HepG2 (cell line): ENCODE results near the gene ZKSCAN4. TPM values are rescaled to one million over a fixed set of nuclear protein-coding genes. Genes with fewer than 3 reads are reported as not detected.
A peak's percentile ranks its signal among the peaks of the same experiment; 100 is the strongest.

Experiments
- CAMTA2 ChIP-seq: sonication (generic); formaldehyde crosslinking; IDR thresholded peaks from 2 replicates; pipeline ENCODE4 v1.4.0; 2020; ENCODE audit warnings: mild to moderate bottlenecking, missing genetic modification reagents, borderline replicate concordance
- HOMEZ ChIP-seq: IDR thresholded peaks from 2 replicates; pipeline ENCODE4 v1.6.1; 2016; ENCODE audit warnings: low read depth
- MLX ChIP-seq: IDR thresholded peaks from 2 replicates; pipeline ENCODE4 v1.6.1; 2016
- NFAT5 ChIP-seq: sonication (generic); formaldehyde crosslinking; IDR thresholded peaks from 2 replicates; pipeline ENCODE4 v1.4.0; 2020; ENCODE audit warnings: missing genetic modification reagents
- NFE2L1 ChIP-seq: sonication (generic); formaldehyde crosslinking; IDR thresholded peaks from 2 replicates; pipeline ENCODE4 v1.4.0; 2020; ENCODE audit warnings: missing genetic modification reagents, mild to moderate bottlenecking, borderline replicate concordance
- RBFOX2 ChIP-seq: fragments of 200-400 bp; formaldehyde crosslinking; IDR thresholded peaks from 2 replicates; pipeline ENCODE4 v1.6.1; 2017; ENCODE audit warnings: low read depth, mild to moderate bottlenecking, low read length
- SP4 ChIP-seq: sonication (generic); formaldehyde crosslinking; IDR thresholded peaks from 2 replicates; pipeline ENCODE4 v1.8.1; 2023; ENCODE audit warnings: mild to moderate bottlenecking, missing genetic modification reagents
- USF2 ChIP-seq, 2 experiments: sonication (generic) in 1 of 2; formaldehyde crosslinking in 1 of 2; IDR thresholded peaks; 2 replicates each; pipeline versions ENCODE4 v1.5.1 to v1.6.1; 2011 to 2020; ENCODE audit warnings: borderline replicate concordance in 1 of 2, low read depth in 1 of 2, low read length in 1 of 2, mild to moderate bottlenecking in 1 of 2, missing genetic modification reagents in 1 of 2, moderate library complexity in 1 of 2
- ZBTB8A ChIP-seq: sonication (generic); formaldehyde crosslinking; IDR thresholded peaks from 2 replicates; pipeline ENCODE4 v1.4.0; 2020; ENCODE audit warnings: mild to moderate bottlenecking, low read depth, missing genetic modification reagents, borderline replicate concordance
- ZNF431 ChIP-seq: sonication (generic); formaldehyde crosslinking; IDR thresholded peaks from 2 replicates; pipeline ENCODE4 v1.9.0; 2022; ENCODE audit warnings: missing genetic modification reagents, low read depth, mild to moderate bottlenecking, borderline replicate concordance
- ZNF513 ChIP-seq: sonication (generic); formaldehyde crosslinking; conservative IDR thresholded peaks from 2 replicates; pipeline ENCODE4 v1.5.0; 2020; ENCODE audit warnings: missing genetic modification reagents
- ZNF550 ChIP-seq: sonication (generic); formaldehyde crosslinking; IDR thresholded peaks from 2 replicates; pipeline ENCODE4 v1.4.0; 2020; ENCODE audit warnings: mild to moderate bottlenecking, missing genetic modification reagents, borderline replicate concordance
- ZSCAN25 ChIP-seq: sonication (generic); formaldehyde crosslinking; IDR thresholded peaks from 2 replicates; pipeline ENCODE4 v1.8.0; 2022; ENCODE audit warnings: mild to moderate bottlenecking, missing genetic modification reagents
- polyA plus RNA-seq, 8 experiments: library from polyadenylated mRNA; depleted of rRNA in 3 of 8; stranded (reverse) in 7 of 8; unstranded in 1 of 8; fragments of >200 nt; fragmentation: Illumina TruSeq in 4 of 8; extraction: Trizol in 4 of 8; gene quantifications; 2 replicates each; pipeline versions ENCODE4 v1.2.1 to v1.2.3, GENCODE V29; 2011 to 2016; ENCODE audit warnings: low read depth in 4 of 8, missing spikeins in 1 of 8, mixed read lengths in 1 of 8; ENCODE audit not compliant: insufficient read depth in 1 of 8
- total RNA-seq, 5 experiments: library from RNA; depleted of rRNA; stranded (reverse); fragments of >200 nt; fragmentation: Illumina TruSeq; extraction: Trizol; gene quantifications; 2 replicates each; pipeline ENCODE4 v1.2.3, GENCODE V29; 2016; ENCODE audit warnings: low read depth in 1 of 5

The ZKSCAN4 gene
- total and polyA plus RNA-seq, 2 of the 13 experiments (the other 11 are each of a cell fraction or from before 2014, with no cell fraction given): 2.9 to 7.8 TPM

- no peak for TF ChIP-seq NFAT5 (CRISPR knock-in tag)
- peak; percentile 49; the same call in 1 of the 2 replicates for TF ChIP-seq ZNF431 (CRISPR knock-in tag)
- no peak for TF ChIP-seq ZNF550 (CRISPR knock-in tag)
- TF ChIP-seq ZSCAN25: peak; percentile 67; the same call in 1 of the 2 replicates
- TF ChIP-seq RBFOX2: peak; percentile 85
- TF ChIP-seq HOMEZ (CRISPR knock-in tag): peak; percentile 65; the same call in 1 of the 2 replicates
- TF ChIP-seq CAMTA2: peak; percentile 54; the same call in 1 of the 2 replicates
- no peak for TF ChIP-seq USF2 (IDR thresholded peaks at IDR 0.05; ENCODE audit: low read depth, low read length)
- TF ChIP-seq USF2 (CRISPR knock-in tag; IDR thresholded peaks at IDR 0.05; ENCODE audit: borderline replicate concordance): no peak
- 0 out of 2 replicates have a peak, but pooled peaks have one; percentile 55 for TF ChIP-seq ZBTB8A (CRISPR knock-in tag)
- no peak for TF ChIP-seq NFE2L1 (CRISPR knock-in tag)
- peak; percentile 73 for TF ChIP-seq SP4 (CRISPR knock-in tag)
- no peak for TF ChIP-seq ZNF513 (CRISPR knock-in tag)
- TF ChIP-seq MLX (CRISPR knock-in tag): peak; percentile 58; the same call in 1 of the 2 replicates
Observed at GRCh38 chr6:28225056-28225834, 26.8 kb downstream of the ZKSCAN4 start, which contains the start of gene ZSCAN9 (continued).
